GM12864 (cell line): ENCODE data around the gene HSDL2.

Source experiments
- DNase-seq: peaks from one replicate; pipeline ENCODE4 v3.0.0-alpha.2; 2011; ENCODE audit warnings: low read depth
- H3K4me3 ChIP-seq: 2 replicates; pipeline ENCODE4 v1.5.1; 2011; ENCODE audit warnings: mild to moderate bottlenecking, low read depth, low read length, control low read depth
- TF ChIP-seq, protein P1 (sequence below): IDR thresholded peaks from 2 replicates; pipeline ENCODE4 v1.5.1; 2011; ENCODE audit warnings: low read depth, mild to moderate bottlenecking, moderate library complexity, low read length, control low read depth, inconsistent platforms; ENCODE audit errors: missing control alignments

Gene HSDL2

DNA sequence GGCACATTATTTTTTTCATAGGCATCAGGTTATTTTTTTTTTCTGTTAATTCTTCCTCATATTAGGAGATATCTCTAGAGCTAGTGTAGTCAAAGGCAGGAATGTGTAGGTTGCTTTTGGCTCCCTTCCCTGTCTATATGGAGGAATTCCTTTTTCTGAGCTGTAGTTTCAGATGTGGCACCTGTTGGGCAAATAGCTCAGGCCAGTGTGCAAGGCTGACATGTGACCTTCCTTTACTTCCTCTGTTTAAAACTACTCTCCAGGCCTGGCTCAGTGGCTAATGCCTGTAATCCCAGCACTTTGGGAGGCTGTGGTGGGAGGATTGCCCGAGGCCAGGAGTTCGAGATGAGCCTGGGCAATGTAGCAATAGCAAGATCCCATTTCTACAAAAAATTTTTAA lies 66.2 kb downstream of the HSDL2 start:
- TF ChIP-seq, protein P1, sequence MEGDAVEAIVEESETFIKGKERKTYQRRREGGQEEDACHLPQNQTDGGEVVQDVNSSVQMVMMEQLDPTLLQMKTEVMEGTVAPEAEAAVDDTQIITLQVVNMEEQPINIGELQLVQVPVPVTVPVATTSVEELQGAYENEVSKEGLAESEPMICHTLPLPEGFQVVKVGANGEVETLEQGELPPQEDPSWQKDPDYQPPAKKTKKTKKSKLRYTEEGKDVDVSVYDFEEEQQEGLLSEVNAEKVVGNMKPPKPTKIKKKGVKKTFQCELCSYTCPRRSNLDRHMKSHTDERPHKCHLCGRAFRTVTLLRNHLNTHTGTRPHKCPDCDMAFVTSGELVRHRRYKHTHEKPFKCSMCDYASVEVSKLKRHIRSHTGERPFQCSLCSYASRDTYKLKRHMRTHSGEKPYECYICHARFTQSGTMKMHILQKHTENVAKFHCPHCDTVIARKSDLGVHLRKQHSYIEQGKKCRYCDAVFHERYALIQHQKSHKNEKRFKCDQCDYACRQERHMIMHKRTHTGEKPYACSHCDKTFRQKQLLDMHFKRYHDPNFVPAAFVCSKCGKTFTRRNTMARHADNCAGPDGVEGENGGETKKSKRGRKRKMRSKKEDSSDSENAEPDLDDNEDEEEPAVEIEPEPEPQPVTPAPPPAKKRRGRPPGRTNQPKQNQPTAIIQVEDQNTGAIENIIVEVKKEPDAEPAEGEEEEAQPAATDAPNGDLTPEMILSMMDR, result no peak
- no peak overlapping the region for H3K4me3 ChIP-seq
- DNase-seq, result no peak

DNA sequence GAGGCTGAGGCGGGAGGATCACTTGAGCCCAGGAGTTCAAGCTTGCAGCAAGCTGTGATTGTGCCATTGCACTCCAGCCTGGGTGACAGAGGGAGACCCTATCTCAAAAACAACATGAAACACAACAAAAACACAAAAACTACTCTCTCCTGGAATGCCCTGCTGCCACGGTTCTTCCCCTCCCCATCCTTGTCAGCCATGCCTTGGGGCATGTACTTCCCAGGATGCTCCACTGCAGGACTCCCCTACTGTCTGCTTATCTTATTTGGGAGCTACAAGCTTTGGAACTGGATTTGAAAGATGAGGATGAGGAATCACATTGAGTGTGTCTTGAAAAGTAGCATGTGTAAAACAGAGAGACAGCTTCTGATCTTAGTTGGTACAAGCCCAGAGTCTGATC lies 66.6 kb downstream of the HSDL2 start:
- TF ChIP-seq, protein P1, result no peak
- H3K4me3 ChIP-seq, result no peak overlapping the region
- DNase-seq, result no peak

DNA sequence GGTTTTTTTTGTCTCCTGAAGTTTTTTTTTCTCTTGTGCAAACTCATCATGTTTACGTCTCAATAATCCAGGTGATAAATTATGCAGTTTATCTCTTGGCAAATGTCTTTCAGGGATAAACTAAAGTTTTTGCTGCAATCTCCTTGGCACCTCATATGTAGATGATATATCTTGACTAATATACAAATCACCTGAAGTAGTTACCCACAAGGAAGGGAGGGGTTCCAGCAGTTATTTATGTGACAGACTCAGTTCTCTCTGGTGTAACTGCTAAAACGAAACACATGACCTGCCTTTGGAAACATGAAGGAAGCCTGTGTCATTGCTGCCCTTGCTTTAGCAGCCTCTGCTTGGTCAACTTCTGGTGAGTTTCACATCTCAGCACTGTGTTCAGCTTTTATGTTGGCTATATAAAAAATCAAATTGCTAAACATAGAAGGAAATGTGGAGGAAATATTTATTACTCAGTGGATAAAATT lies 67.4 kb downstream of the HSDL2 start:
- TF ChIP-seq, protein P1, result no peak
- DNase-seq, result no peak
- H3K4me3 ChIP-seq, result no peak overlapping the region

DNA sequence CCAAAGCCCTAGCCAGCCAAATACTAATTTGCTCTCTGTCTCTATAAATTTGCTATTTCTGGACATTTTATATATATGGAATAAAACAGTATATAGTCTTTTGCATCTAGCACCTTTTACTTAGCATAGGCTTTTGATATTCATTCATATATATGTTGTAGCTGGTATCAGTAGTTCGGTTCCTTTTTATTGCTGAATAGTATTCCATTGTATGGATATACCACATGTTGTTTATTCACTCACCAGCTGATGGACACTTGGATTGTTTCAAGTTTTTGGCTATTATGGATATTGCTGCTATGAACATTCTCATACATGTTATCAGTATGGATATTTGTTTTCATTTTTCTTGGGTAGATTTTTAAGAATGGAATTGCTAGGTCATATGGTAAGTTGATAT lies 82.9 kb downstream of the HSDL2 start:
- TF ChIP-seq, protein P1, result no peak

DNA sequence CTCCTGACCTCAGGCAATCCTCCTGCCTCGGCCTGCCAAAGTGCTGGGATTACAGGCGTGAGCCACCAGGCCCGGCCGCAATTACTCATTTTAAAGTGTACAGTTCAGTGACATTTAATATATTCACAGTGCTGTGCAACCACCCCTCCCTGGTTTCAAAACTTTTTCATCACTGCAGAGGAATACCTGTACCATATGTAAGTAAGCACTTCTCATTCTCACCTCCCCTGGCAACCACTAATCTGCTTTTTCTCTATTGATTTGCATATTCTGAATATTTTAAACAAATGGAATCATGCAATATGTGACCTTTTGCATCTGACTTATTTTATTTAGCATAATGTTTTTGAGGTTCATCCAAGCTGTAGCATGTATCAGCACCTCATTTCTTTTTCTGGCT lies 85.4 kb downstream of the HSDL2 start:
- DNase-seq, result no peak
- no peak overlapping the region for H3K4me3 ChIP-seq
- TF ChIP-seq, protein P1, result no peak

More for the DNA sequence above, 82.9 kb downstream of the HSDL2 start:
- H3K4me3 ChIP-seq, result no peak overlapping the region
- DNase-seq, result no peak

DNA sequence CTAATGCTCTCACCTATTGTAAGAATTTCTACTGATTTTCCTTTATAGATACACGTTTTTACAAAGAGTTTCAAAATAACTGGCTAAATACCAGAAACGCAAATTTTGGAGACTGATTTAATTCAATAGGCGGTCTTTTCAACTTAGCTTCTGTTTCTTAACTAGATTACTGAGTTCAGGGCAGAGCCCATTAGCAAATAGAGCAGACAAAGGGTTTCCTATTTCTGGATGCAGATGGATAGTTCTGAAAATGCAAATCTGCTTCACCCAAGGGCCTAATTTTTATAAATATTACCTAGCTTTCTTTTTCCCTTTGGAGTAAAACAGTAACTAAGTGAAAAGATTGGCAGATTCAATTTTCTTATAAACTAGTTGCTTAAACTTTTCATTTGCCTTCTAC lies 93.1 kb downstream of the HSDL2 start:
- TF ChIP-seq, protein P1, result no peak
- no peak overlapping the region for H3K4me3 ChIP-seq
- DNase-seq, result no peak

DNA sequence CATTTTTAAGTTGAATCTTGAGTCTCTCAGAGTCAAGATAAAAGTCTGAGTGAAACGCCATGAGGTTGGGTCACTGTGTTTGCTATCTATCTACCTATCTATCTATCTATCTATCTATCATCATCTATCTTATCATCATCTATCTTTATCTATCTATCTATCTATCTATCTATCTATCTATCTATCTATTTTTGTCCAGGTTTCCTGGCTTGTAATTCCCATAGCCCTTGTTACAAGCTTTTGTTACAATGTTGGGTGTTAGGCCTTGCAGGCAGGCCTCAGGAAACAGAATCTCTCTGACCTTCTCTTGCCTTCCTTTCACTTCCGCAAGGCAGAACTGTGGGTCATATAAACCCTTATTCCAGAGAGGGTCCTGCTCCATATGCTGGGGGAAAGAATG lies 94.1 kb downstream of the HSDL2 start:
- no peak overlapping the region for H3K4me3 ChIP-seq
- DNase-seq, result no peak
- TF ChIP-seq, protein P1, result no peak
